Body of pancreas (tissue), 4 donors: ENCODE data around the gene OTOG.

ENCODE experiments used
- CTCF ChIP-seq, 7 experiments: fragments of 450-650 bp in 4 of 7; fragments of 200-600 bp in 3 of 7; sonication (generic) in 3 of 7; IDR thresholded peaks; one replicate each; pipeline ENCODE4 v1.5.1; 2016 to 2019; ENCODE audit warnings: antibody characterized with exemption in 7 of 7
- POLR2A ChIP-seq, 3 donors: fragments of 450-650 bp; IDR thresholded peaks; one replicate each; pipeline ENCODE4 v1.6.1; 2016; ENCODE audit warnings: antibody characterized with exemption in 3 of 3, mild to moderate bottlenecking in 2 of 3

GRCh38 chr11:17560281-17561110 lies 13.4 kb downstream of the OTOG start:
- no peak for TF ChIP-seq CTCF (IDR thresholded peaks at IDR 0.05)
- no peak for TF ChIP-seq POLR2A (IDR thresholded peaks at IDR 0.05)
